Measurements from ENCODE around the gene DCLK1.

Gene DCLK1

DNA sequence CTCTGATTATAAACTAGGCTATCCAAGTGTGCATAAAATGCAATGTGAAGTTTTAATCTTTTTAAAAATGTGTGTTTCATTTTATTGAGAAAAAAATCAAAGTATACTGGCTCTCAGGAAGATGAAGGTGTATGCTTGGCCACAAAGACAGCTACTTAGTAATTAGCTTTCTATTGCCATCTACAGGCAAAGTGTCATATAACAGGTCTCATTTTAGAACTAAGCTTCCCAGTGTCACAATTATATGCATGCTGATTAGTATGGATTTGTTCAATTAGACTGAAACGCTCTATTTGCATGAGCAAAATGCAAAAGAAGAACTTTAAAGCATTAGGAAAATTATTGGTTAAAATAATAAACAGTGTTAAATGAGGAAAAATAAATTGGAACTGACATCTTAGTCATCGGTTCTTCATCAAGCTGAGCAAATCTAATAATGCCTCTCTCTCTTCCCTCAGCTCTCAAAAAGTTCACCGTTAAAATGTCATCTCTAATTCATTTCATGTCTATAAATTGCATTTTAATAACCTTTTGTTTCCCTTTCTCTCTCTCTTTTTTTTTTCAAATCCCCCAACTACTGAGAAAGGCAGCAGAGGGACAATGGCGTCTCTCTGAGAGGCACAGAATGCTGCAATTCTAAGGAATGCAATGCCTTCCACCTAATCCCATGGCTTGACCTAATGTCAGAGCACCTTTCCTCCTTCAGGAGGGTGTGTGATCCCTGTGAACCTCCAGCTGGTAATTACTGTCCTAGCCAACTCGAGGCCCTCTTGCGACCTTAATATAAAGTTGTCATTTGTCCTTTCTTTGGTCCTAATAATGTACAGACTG, 341.6 kb downstream of the DCLK1 start:
- no peak for DNase-seq (ENCODE audit: low read depth, low spot score)

DNA sequence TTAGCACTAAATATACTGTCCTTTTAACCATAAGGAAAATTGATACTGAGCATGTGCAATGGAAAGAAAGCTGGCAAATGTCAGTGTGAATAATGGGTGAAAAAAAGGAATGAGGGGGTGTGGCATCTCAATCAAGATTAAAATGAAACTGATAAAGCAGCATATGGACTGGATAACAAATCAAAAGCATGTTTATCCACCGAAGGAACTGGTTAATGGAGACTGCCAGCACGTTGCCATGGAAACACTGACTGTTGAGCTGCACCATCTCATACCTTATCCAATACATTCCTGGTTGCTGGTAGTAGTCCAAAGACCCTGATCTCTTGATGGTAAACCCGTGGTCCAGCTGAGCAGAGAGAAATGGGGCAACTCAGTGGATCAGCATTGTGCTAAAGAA, 343.2 kb downstream of the DCLK1 start:
- DNase-seq (ENCODE audit: low read depth, low spot score), result no peak

DNA sequence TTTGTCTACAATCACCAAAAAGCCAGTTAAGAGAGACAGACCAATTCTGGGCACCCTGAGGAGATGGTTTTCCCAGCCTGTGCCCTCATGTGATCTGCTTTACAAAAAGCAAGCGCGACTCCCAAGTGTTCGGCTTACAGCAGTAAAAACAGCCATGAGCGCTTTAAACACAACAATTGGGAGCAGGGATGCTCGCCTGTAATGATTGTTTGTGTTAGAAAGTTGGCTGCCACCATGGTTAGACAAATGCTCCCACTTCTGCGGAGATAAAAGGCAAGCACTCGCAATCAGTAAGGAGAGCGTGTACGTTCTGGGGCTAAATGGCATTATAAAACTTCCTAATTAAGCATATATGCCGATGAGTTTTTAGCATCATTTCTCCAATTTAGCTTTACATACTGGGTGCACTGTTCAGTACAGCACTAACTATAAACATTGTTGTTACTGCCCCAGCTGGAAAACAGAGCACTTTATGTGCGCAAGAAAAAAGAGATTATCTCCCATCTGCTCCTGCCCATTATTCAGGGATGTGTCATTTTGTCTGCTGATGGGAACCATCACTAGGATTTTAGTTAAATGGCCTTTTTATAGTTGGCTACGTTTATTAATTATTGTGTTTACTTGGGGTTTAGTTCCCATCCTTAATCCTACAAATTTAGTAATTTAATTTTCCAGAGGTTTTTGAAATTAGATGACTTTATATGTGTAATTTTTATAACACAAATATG, 345.4 kb downstream of the DCLK1 start:
- DNase-seq (ENCODE audit: low read depth, low spot score), result no peak

DNA sequence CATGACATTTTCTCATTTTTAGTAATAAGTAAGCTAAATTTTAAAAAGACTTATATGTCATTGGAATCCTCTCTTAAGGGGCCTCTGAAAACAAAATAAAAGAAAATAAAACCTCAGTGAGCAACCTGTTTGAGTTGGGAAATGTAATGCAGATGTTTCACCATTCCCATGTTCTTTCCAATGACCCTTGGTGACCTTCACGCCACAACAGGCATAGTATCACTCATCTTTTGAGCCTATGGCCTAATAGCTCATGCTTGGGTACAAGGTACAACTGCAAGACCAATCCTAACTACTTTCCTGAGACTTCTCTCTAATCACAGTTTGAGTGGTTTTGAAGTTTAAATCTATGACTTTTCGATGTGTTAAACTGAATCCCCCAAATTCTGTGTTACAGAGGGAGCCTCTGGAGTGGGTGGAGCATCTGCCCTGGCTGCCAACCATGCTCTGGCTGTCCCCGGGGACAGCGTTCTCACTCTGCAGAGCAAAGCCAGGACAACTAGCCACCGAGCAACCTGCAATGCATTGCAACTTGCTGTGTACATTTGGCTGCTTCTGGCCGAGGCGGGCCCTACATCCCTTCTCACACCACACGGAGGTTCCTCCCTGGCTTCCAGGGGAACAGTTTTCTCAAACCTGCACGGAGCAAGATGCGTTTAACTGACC, 346.8 kb downstream of the DCLK1 start:
- DNase-seq (ENCODE audit: low read depth, low spot score), result no peak

DNA sequence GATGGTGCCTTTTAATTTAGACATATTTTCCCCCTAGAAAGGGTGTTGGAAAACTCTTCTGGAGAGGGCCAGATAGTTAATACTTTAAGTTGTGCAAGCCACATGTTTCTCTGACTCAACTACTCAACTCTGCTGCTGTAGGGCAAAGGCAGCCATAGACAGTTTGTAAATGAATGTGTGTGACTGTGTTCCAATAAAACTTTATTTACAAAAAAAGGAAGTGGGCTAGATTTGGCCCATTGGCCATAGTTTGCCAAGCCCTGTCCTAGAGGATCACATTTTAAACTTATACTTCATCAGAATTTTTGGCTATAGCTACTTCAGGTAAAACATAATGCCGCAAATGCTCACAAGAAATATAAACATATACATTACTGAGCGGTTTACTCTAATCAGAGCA, 348.4 kb downstream of the DCLK1 start:
- no peak for DNase-seq (ENCODE audit: low read depth, low spot score)

DNA sequence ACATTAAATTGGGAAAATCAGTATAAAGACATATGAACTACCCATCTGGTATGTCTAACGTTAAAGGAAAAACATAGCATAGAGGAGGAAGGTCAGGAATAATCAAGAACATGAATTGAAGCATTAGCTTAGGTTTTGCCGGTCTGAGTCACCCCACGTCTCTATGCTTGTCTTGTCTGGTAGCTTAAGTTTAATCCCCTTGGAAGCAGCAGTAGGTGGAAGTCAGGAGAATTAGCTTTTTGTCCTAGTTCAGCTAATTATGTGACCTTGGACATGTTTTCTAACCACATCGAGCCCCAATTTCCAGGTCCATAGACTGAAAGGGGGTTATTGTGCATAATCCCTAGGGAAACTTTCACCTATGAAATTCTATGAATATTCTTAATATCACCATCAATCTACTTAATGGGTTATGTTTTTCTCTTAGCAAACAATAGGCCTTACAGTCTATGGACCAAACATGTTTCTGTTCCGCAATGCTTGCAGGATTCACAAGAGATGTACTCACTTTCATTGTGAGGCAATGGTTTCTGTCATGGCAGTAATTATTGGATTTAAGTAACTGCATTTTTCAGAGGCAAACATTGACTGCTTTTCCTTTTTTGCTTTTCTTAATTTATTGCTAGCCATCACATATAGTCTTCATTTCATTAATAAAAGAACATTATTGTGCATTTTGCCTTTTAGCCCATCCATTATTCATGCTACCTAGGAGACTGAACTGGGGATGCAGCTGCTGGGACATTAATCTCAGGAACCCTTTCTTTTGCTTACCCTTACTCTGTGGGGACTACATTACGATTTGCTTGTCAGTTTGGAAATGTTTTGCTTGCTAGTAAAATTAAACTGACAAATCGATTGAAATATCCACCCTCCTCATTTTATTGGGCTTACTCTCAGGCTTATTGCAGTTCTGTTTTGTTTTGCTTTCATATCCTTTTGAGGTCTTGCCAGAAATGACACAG, 349.9 kb downstream of the DCLK1 start:
- DNase-seq (ENCODE audit: low read depth, low spot score), result no peak

DNA sequence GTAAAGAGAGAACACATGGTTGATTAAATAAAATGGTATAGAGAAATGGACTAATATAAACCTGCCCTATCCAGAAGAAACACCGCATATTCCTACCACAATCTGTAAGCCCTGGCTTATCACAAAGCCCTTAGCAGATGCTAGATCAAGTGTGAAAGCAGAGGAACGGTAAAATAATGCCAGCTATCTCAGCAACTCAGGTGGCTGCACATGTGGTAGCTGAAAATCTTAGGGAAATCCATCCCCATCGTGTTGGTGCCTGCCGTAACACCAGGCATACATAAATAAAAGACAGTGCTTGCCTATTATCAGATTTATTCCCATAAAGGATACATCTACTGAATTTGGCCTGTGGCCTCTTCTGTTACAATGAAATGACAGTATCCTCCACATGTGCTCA, 350.6 kb downstream of the DCLK1 start:
- DNase-seq (ENCODE audit: low read depth, low spot score), result no peak

DNA sequence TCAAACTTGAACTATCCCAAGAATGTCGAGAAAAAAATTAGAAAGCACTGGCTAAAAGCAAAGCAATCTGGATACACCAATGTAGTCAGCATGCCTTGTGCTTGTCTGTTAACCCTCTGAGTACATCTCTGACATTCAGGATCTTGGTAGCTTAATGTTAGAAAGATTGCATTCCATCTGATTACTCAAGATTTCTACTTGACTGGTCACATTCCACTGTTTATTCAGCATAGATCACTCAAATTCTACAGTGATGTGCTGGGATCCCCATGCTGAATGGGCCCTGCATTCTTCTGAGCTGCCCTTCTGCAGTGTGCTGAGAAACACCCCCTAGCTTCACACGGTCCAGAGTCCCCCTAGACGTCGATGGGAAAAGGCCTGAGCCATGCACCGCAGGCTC, 359.3 kb downstream of the DCLK1 start:
- DNase-seq (ENCODE audit: low read depth, low spot score), result no peak

DNA sequence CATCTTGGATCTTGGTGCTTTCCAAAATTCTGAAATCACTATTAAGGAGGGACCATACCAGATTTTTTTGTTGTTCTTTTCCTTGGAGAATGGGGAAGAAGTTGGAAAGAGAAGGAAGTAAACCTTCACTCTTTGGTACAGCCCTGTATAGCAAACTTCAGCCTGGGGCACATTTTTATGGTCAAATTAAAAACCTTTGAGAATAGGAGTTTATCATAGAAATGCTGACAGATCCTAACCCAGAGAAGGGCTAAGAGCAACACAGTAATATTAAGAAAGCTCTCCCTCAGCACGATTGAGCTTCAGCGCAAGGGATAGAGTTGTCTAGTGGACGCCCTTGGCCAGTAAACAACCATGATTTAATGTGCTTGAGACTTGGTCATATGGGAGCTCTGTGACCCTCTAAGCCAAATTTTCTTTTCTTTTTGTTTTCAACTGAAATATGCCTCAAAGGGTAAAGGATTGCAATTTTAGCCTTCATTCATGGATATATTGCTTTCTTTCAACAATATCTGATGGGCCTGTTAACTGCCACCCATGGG, 360.4 kb downstream of the DCLK1 start:
- no peak for DNase-seq (ENCODE audit: low read depth, low spot score)

DNA sequence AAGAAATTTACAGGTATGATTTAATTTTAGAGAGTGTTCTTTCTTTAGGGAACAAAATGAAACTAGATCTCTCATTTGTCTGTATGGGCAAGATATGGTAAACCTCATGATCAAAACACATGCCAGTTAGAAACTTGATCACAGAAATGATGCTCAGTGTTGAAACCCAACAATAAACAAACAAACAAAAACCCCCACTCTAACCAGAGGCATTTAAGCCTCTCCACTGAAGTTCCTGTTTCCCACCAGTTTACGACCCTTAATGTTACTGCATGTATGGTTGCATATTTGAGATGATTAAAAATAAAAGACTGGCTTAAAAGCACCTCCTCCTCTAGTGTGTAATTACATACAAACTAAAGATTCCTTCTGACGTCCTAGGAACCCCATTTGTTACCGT, 361.4 kb downstream of the DCLK1 start:
- no peak for DNase-seq (ENCODE audit: low read depth, low spot score)

DNA sequence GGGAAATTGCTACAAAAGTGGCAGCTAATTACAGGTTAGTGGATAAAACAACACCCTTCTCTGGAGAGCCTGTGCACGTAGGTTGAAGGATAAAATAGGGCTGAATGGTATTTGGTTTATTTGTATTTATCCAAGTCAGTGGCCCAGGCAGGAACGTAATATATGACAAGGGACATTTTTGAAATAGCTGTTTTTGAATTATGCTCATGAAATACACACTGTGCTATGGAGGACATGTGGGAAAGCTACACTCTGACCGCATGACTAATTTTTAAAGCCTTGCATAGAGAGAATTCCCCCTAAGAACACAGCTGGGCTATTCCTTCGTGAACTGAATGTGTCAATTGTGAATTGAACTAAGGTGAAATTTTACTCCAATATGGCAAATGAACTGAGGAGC, 362.6 kb downstream of the DCLK1 start:
- DNase-seq (ENCODE audit: low read depth, low spot score), result no peak

DNA sequence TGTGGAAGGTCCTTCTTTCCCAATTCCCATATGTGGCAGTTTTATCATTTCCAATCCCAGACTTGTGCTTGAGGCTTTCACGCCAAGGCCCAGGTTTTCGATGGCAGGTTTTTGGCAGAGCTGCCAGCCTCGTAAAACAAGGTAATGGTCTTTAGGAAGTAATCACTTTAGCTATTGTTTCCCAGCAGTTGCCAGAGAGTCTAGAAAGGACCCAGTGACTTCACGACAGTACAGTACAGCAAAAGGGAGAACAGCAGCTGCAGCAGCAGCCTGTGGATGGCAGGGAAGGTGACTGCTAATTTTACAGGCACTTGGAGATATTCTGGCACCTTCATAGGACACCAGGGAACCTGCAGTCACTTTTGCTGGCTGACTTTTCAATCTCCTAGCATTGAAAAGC, 363.1 kb downstream of the DCLK1 start:
- DNase-seq (ENCODE audit: low read depth, low spot score), result no peak

DNA sequence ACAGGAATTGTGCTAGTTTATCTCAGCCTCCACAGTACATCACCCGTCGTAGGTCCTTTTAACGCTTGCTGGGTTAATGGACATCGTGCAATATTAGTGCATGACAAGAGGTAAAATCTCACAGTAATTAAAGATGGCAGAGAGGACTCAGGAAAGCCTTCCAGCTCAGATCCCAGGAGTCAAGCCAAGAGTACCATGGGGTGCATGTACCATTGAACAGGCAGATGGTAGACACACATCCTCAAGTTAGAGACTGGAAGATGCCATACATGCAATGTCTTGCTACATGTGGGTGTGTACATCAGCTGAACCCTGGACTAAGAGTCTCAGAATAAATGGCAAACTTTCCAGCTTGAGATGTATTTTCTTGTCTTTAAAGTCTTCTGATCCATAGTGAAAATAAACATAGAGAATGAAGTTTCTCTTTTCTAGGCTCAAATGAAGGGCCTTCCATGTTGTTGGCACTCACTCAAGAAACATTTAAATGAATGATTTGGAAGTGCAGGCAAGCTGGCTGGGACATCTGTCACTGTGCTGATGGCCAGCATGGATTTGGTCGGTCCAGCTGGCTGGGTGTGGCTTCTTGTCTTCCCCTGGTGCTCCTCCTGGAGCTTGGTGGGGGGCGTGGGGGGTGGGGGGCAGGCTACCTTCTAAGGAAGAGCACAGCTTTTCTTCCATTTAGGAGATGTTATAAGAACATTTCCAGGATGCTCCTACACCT, 363.8 kb downstream of the DCLK1 start:
- DNase-seq (ENCODE audit: low read depth, low spot score), result no peak

DNA sequence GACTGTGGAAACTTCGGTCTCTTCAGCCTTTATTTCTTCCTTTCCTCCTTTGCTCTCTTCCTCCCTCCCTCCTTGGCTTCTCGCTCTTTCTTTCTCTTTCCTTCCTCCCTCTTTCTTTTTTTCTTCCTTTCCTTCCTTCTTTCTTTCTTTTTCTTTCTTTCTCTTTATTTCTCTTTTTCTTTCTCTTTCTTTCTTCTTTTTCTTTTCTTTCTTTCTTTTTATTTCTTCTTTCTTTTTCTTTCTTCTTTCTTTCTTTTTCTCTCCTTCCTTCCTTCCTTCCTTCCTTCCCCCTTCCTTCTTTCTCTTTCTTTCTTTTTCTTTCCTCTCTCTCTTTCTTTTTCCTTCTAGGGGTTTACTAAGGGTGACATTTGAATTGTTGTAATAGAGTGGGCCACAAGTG, 364.5 kb downstream of the DCLK1 start:
- DNase-seq (ENCODE audit: low read depth, low spot score), result no peak

DNA sequence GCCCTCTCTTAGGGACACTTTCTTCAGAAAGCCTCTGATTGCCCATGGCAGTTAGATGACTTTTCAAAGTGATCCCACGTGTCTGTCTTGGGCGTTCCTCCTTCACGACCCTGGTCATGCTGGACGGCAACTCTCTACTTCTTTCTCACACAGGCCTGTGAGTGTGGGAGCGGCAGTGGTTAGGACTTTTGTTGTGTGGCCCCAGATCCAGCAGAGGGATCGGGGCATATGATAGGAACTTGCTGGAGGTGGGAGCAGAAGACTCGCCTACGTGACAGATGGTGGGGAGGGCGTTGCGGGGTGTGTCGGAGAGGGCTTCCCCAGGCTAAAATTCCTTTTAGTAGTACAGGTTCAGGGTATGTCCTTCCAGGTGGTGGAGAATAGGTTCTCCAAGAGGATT, 365.2 kb downstream of the DCLK1 start:
- no peak for DNase-seq (ENCODE audit: low read depth, low spot score)

DNA sequence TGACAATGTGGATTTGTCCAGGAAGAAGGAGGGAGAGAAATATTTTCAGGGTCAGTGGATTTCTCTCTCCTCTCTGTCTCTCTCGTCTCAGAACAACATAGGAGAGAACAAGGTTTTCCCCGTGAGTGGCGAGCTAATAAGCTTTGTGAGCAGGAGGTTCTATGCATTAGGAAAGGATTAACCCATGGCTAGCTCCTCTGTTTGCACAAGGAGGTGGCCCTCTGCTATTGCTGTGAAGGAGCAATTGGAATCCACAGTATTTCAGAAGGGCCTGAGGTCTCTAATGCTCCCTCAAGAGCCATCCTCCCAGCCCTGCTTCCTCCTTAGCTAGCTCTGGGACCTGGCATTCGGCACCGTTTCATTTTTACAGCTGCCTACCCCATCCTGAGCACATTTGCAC, 365.8 kb downstream of the DCLK1 start:
- no peak for DNase-seq (ENCODE audit: low read depth, low spot score)

DNA sequence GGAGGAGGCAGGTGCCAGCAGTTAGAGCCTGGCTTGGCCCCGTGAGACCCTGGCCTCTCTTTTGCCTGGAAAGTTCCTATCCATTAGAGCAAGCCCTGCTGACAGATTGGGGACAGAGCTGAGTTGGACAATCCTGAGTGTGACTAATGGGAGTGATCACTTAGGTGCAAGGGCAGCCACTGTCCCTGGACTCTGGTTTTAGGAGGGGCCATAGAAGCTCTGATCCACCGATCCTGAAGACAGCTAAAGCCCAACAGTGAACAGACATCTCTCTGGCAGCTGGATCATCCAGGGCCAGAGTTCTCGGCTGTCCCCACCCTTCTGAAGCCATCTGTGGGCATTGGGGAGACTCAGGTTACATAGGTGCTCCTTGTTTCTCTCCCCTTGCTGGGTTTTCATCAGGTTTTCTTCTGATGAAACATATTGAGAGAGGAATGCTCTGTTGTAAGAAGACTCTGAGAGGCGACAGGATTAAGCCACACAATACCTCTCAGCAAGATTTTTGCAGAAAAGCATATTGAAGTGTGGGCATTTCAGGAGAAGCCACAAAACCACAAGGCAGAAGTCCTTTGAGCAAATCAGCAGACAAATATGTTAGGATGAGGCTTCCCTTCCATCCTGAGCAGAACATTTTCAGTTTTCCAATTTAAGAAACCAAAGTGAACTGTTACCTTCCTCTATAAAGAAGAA, 366.7 kb downstream of the DCLK1 start:
- no peak for DNase-seq (ENCODE audit: low read depth, low spot score)

DNA sequence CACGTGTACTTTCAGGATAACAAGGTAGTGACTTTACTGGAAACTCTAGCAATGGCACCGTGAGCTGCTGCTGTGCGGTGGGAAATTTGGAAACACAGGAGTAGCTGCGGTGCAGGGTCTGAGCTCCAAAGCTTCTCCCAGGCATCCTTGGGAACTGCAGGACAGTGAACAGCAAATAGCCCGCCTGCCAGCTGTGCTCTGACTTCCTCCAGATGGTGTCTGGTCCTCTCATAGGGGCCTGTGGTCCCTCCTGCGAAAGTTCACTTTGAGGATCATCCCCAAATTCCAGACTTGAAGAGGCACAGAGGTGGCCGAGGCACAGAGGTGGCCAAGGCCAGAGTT, 367.4 kb downstream of the DCLK1 start:
- no peak for DNase-seq (ENCODE audit: low read depth, low spot score)

DNA sequence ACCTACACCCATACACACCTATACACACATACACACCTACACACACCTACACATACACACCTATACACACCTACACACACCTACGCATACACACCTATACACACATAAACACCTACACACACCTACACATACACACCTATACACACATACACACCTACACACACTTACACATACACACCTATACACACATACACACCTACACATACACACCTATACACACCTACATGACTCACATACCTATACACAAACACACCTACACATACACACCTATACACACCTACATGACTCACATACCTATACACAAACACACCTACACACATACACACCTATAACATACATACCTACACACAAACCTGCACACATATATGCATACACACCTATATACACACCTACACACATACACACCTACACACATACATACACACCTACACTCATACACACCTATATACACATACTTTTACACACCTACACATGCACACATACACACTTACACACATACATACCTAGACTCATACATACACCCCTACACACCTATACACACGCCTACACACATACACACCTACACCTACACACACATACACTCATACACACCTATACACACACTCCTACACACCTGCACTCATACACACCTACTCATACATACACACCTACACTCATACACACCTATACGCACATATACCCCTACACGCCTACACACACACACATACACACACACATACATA, 368.0 kb downstream of the DCLK1 start:
- no peak for DNase-seq (ENCODE audit: low read depth, low spot score)
